Vagina (tissue), 2 donors: ENCODE results near the gene DCDC2.

Experiments used
- CTCF ChIP-seq, 3 experiments: fragments of 450-650 bp in 2 of 3; fragments of 200-600 bp in 1 of 3; sonication (generic) in 1 of 3; IDR thresholded peaks; one replicate each; pipeline ENCODE4 v1.5.1; 2017 to 2019; ENCODE audit warnings: antibody characterized with exemption in 3 of 3, mild to moderate bottlenecking in 2 of 3, moderate library complexity in 2 of 3
- POLR2A ChIP-seq, 2 donors: fragments of 450-650 bp; IDR thresholded peaks; one replicate each; pipeline ENCODE4 v1.6.1; 2017; ENCODE audit warnings: antibody characterized with exemption in 2 of 2, mild to moderate bottlenecking in 2 of 2, moderate library complexity in 2 of 2
- POLR2AphosphoS5 ChIP-seq, 2 donors: sonication (generic); formaldehyde crosslinking; IDR thresholded peaks; one replicate each; pipeline ENCODE4 v1.9.0; 2017; ENCODE audit warnings: antibody characterized with exemption in 2 of 2, mild to moderate bottlenecking in 2 of 2, low read depth in 1 of 2; ENCODE audit not compliant: insufficient read depth in 1 of 2

DNA sequence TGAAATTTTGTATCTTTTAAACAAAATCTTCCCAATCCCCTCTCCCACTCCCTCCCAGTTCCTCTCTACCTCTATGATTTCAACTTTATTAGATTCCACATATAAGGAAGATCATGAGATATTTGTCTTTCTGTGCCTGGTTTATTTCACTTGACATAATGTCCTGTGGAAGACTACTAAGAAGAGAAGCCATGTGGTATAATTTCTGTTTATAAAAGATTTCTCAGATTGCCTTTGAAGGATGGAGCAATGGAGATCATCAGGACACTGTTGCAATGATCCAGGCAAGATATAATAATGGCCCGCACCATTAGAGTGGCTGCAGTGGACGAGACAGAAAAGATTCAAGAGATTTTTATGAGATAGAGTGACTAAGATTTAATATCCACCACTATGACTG, 218.8 kb downstream of the DCDC2 start:
- TF ChIP-seq CTCF (IDR thresholded peaks at IDR 0.05) (no peak), POLR2A (IDR thresholded peaks at IDR 0.05) (no peak), POLR2AphosphoS5 (IDR thresholded peaks at IDR 0.05; ENCODE audit: insufficient read depth in 1 of 2, low read depth in 1 of 2) (no peak)
